ENCODE measurements around the gene FCHSD2. TPM values are rescaled to one million over a fixed set of nuclear protein-coding genes. Genes with fewer than 3 reads are reported as not detected.

FCHSD2 gene
- total and polyA plus RNA-seq, 9 of the 15 experiments (the other 6 are each of a cell fraction or from before 2014, with no cell fraction given): 1.8 to 14.7 (median 6.4) TPM

- TF ChIP-seq MBD1 (CRISPR knock-in tag; IDR thresholded peaks at IDR 0.05): no peak
- no peak for TF ChIP-seq ZNF146 (CRISPR knock-in tag; IDR thresholded peaks at IDR 0.05; ENCODE audit: unreplicated experiment)
- no peak for TF ChIP-seq POLR2A (conservative IDR thresholded peaks at IDR 0.05)
Measured at GRCh38 chr11:72989727-72990126, 152.4 kb downstream of the FCHSD2 start (continued).

GRCh38 chr11:72988821-72989220, 153.3 kb downstream of the FCHSD2 start:
- intact Hi-C loops (cut with micrococcal nuclease): no loop called here
- no TSS peak for BruUV-seq (replicated peaks)
- H3K4me2 ChIP-seq (ENCODE audit: insufficient read depth, low read length): no peak overlapping the region
- FAIRE-seq: no peak
- no peak overlapping the region for H3K4me3 ChIP-seq
- in situ Hi-C loops (cut with MboI): no loop called here
- WGBS (ENCODE audit: insufficient coverage, low coverage, missing lambda C conversion rate): 65% methylated on average over 3 of the region's 3 CpGs
- ChIA-PET POLR2A (no interaction called here), CTCF (ENCODE audit: low intra/inter-chr PET ratio) (no interaction called here)
- H3K36me3 ChIP-seq (ENCODE audit: control insufficient read depth, insufficient read depth, low read length): no peaks in the 10 kb centered on the region
- H3K79me2 ChIP-seq (ENCODE audit: control insufficient read depth, insufficient read depth, low read length): no peaks in the 10 kb centered on the region
- H3K27me3 ChIP-seq (ENCODE audit: control insufficient read depth in 2 of 2, insufficient read depth in 2 of 2, low read length in 2 of 2): no peaks in the 10 kb centered on the region
- H4K20me1 ChIP-seq (replicated peaks; ENCODE audit: control insufficient read depth, insufficient read depth, low read length): no peaks in the 10 kb centered on the region
- H3K27ac ChIP-seq (ENCODE audit: extremely low read depth, low read depth, low read length): no peak overlapping the region
- no peaks in the 10 kb centered on the region for H3K9me1 ChIP-seq (ENCODE audit: control insufficient read depth, insufficient read depth, low read length)
- H2AFZ ChIP-seq (ENCODE audit: low read depth, low read length): no peak overlapping the region
- no peak for ATAC-seq
- no peak overlapping the region for H3K9ac ChIP-seq (ENCODE audit: insufficient read depth in 1 of 2, low read depth in 2 of 2, low read length in 2 of 2)
- H3K4me1 ChIP-seq (replicated peaks in 1 of 2; ENCODE audit: control insufficient read depth in 2 of 2, insufficient read depth in 2 of 2, low read length in 2 of 2): no peaks in the 10 kb centered on the region
- no peak for DNase-seq (ENCODE audit: extremely low read depth in 1 of 4, low spot score in 3 of 4)
- H3K9me3 ChIP-seq (replicated peaks; ENCODE audit: control insufficient read depth, insufficient read depth, low read depth, low read length): no peaks in the 10 kb centered on the region
- TF ChIP-seq, protein P1, sequence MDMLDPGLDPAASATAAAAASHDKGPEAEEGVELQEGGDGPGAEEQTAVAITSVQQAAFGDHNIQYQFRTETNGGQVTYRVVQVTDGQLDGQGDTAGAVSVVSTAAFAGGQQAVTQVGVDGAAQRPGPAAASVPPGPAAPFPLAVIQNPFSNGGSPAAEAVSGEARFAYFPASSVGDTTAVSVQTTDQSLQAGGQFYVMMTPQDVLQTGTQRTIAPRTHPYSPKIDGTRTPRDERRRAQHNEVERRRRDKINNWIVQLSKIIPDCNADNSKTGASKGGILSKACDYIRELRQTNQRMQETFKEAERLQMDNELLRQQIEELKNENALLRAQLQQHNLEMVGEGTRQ (CRISPR knock-in tag; IDR thresholded peaks at IDR 0.05): no peak
- TF ChIP-seq FOXA1 (IDR thresholded peaks at IDR 0.05; ENCODE audit: borderline replicate concordance) (no peak), SMC3 (conservative IDR thresholded peaks at IDR 0.05; ENCODE audit: insufficient read depth, low read depth, low read length) (no peak), TAF9B (IDR thresholded peaks at IDR 0.05; ENCODE audit: partially characterized antibody) (no peak), SAP30 (IDR thresholded peaks at IDR 0.05; ENCODE audit: borderline replicate concordance, insufficient read depth, low read depth, low read length, poor library complexity, severe bottlenecking) (no peak), ZNF146 (CRISPR knock-in tag; IDR thresholded peaks at IDR 0.05; ENCODE audit: unreplicated experiment) (no peak), HOXB6 (CRISPR knock-in tag; IDR thresholded peaks at IDR 0.05; ENCODE audit: borderline replicate concordance) (no peak)

All from K562 (cell line).